GM18907 (cell line): ENCODE results near the gene AATF.

Source experiments
- ATAC-seq: cut with Tn5 transposase; IDR thresholded peaks from one replicate; pipeline ENCODE4 v1.9.1; 2021; ENCODE audit warnings: mild to moderate bottlenecking, moderate library complexity; ENCODE audit not compliant: unreplicated experiment

Gene AATF

GRCh38 chr17:37098910-37099664 lies 150.3 kb downstream of the AATF start:
- no peak for ATAC-seq

- no peak for ATAC-seq
Observed at GRCh38 chr17:37100231-37100630, 151.5 kb downstream of the AATF start.

GRCh38 chr17:37101306-37101705 lies 152.6 kb downstream of the AATF start:
- ATAC-seq, result no peak

GRCh38 chr17:37103231-37103630 lies 154.5 kb downstream of the AATF start:
- ATAC-seq, result no peak

GRCh38 chr17:37106049-37106448 lies 157.3 kb downstream of the AATF start:
- no peak for ATAC-seq
